T-cell (primary cell): Measurements from ENCODE around the gene SMIM21. TPM values are rescaled to one million over a fixed set of nuclear protein-coding genes. Genes with fewer than 3 reads are reported as not detected.

ENCODE experiments used
- ATAC-seq, 4 experiments: fragments of 200-7000 bp in 3 of 4; fragments of 150-1000 bp in 1 of 4; cut with Tn5 transposase; replicated peaks in 1 of 4; 1 replicate in 3 of 4; 2 replicates in 1 of 4; pipeline ENCODE4 v1.10.0; 2021; ENCODE audit warnings: moderate library complexity in 3 of 4, mild to moderate bottlenecking in 2 of 4, moderate number of reproducible peaks in 1 of 4
- CTCF ChIA-PET, 2 donors: fragments of 300-600 bp; sonication (Branson Sonifier 250); formaldehyde crosslinking; loops; one replicate each; lab custom pipeline; 2022; ENCODE audit warnings: antibody characterized with exemption in 2 of 2; lab: Charles Lee
- POLR2A ChIA-PET, 2 donors: fragments of 300-600 bp; sonication (Branson Sonifier 250); formaldehyde crosslinking; loops; one replicate each; lab custom pipeline; 2022; ENCODE audit warnings: antibody characterized with exemption in 2 of 2; lab: Charles Lee
- DNase-seq, 35 experiments: peaks; one replicate each; pipeline versions ENCODE4 v3.0.0 to v3.0.0-alpha.2; 2013 to 2023
- H3K27ac ChIP-seq: one replicate; pipeline ENCODE4 v1.5.1; 2013; ENCODE audit warnings: low read length
- H3K27me3 ChIP-seq, 2 experiments: replicated peaks in 1 of 2; 1 replicate in 1 of 2; 2 replicates in 1 of 2; pipeline versions ENCODE4 v1.6.1 to v1.7.0; 2013; ENCODE audit warnings: low read length in 1 of 2, mixed read lengths in 1 of 2; ENCODE audit not compliant: control insufficient read depth in 2 of 2, insufficient read depth in 2 of 2; ENCODE audit errors: extremely low read depth in 1 of 2
- H3K36me3 ChIP-seq, 2 donors: 1 replicate in 1 of 2; 2 replicates in 1 of 2; pipeline versions ENCODE4 v1.6.1 to v1.7.0; 2013; ENCODE audit warnings: low read length in 1 of 2; ENCODE audit not compliant: control insufficient read depth in 2 of 2, insufficient read depth in 1 of 2; ENCODE audit errors: extremely low read depth in 1 of 2
- H3K4me1 ChIP-seq, 2 experiments: 1 replicate in 1 of 2; 2 replicates in 1 of 2; pipeline versions ENCODE4 v1.6.1 to v1.7.0; 2013; ENCODE audit warnings: low read length in 2 of 2, mixed read lengths in 1 of 2; ENCODE audit not compliant: insufficient read depth in 2 of 2, control insufficient read depth in 1 of 2; ENCODE audit errors: extremely low read depth in 1 of 2
- H3K4me3 ChIP-seq, 2 donors: 1 replicate in 1 of 2; 2 replicates in 1 of 2; pipeline versions ENCODE4 v1.5.1 to v1.7.0; 2013; ENCODE audit warnings: mild to moderate bottlenecking in 2 of 2, low read length in 1 of 2, moderate library complexity in 1 of 2; ENCODE audit not compliant: control insufficient read depth in 1 of 2; ENCODE audit errors: extremely low read depth in 1 of 2
- H3K9me3 ChIP-seq: 2 replicates; pipeline ENCODE4 v1.7.0; 2013
- H3K27ac Mint-ChIP-seq, 2 donors: one replicate each; pipeline ENCODE4 v1.8.0; 2020 to 2021; ENCODE audit warnings: mild to moderate bottlenecking in 2 of 2, mixed read lengths in 2 of 2
- H3K27me3 Mint-ChIP-seq, 2 donors: one replicate each; pipeline ENCODE4 v1.8.0; 2021 to 2022; ENCODE audit warnings: mixed read lengths in 2 of 2
- H3K36me3 Mint-ChIP-seq: one replicate; pipeline ENCODE4 v1.8.0; 2021; ENCODE audit warnings: mixed read lengths
- H3K4me1 Mint-ChIP-seq, 3 donors: one replicate each; pipeline ENCODE4 v1.8.0; 2020 to 2022; ENCODE audit warnings: mixed read lengths in 3 of 3, mild to moderate bottlenecking in 1 of 3
- H3K4me3 Mint-ChIP-seq, 3 donors: one replicate each; pipeline ENCODE4 v1.8.0; 2020 to 2022; ENCODE audit warnings: mild to moderate bottlenecking in 3 of 3, mixed read lengths in 3 of 3, moderate library complexity in 3 of 3
- H3K9me3 Mint-ChIP-seq, 3 donors: one replicate each; pipeline ENCODE4 v1.8.0; 2020 to 2022; ENCODE audit warnings: mixed read lengths in 3 of 3
- WGBS: methylation state at CpG from one replicate; pipeline ENCODE4 v1.1.5; 2013; ENCODE audit warnings: missing lambda C conversion rate; ENCODE audit not compliant: insufficient coverage; 5-methylcytosine and 5-hydroxymethylcytosine counted together
- total RNA-seq, 35 experiments: library from RNA in 6 of 35; stranded (reverse) in 6 of 35; fragments of 120-200 nt in 1 of 35; gene quantifications; one replicate each; pipeline versions ENCODE4 v1.2.1 to v1.2.4 and lab custom pipeline; 2013 to 2026

The SMIM21 gene
- total RNA-seq, 5 donors from 2014 or later (not counting 1 experiment from before 2014, with no cell fraction given) = not detected

GRCh38 chr18:75376004-75376403, 51.5 kb downstream of the SMIM21 start:
- H3K9me3 Mint-ChIP-seq = no peaks in the 10 kb centered on the region
- H3K4me3 Mint-ChIP-seq = no peak overlapping the region

DNA sequence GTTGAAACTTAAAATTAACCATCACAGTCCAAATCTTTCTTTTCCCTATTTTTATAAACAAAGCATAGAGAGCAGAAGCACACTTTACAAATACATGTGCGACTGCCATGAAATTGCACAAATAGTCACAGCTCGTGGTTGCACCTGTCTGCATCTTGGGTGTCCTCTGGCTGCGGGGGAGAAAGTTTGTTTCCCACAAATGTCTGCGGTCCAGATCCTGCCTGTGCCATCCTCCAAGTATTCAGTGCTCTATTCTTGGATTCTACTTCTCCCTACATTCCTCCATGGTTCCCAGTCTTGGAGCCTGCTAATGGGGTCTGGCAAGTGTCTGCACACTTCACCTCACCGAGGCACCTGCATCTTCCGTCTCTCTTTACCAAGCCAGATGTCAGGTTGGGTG, 52.2 kb downstream of the SMIM21 start:
- no peak for ATAC-seq
- Histone ChIP-seq H3K27me3 (peaks cover 0 to 8% of the 10 kb centered on the region in 2 experiments), H3K4me3 (no peak overlapping the region), H3K36me3 (no peaks in the 10 kb centered on the region), H3K27ac (no peak overlapping the region), H3K4me1 (no peaks in the 10 kb centered on the region), H3K9me3 (no peaks in the 10 kb centered on the region)
- H3K36me3 Mint-ChIP-seq = no peaks in the 10 kb centered on the region
- 89% methylated on average over 6 of the region's 6 CpGs for WGBS
- H3K4me1 Mint-ChIP-seq = no peaks in the 10 kb centered on the region
- no peak for DNase-seq
- no peaks in the 10 kb centered on the region for H3K9me3 Mint-ChIP-seq
- H3K27me3 Mint-ChIP-seq = peaks cover 15 to 22% of the 10 kb centered on the region in 2 donors
- H3K4me3 Mint-ChIP-seq = no peak overlapping the region
- ChIA-PET POLR2A (no interaction called here), CTCF (no interaction called here)
- H3K27ac Mint-ChIP-seq = no peak overlapping the region

More at GRCh38 chr18:75376004-75376403, 51.5 kb downstream of the SMIM21 start:
- Histone ChIP-seq H3K4me1 (no peaks in the 10 kb centered on the region), H3K36me3 (no peaks in the 10 kb centered on the region), H3K4me3 (no peak overlapping the region), H3K9me3 (no peaks in the 10 kb centered on the region), H3K27ac (no peak overlapping the region), H3K27me3 (peaks cover 0 to 2% of the 10 kb centered on the region in 2 experiments)
- DNase-seq (no peak), ATAC-seq (no peak)
- WGBS = 81% methylated on average over 2 of the region's 3 CpGs
- ChIA-PET CTCF (no interaction called here), POLR2A (no interaction called here)
- no peaks in the 10 kb centered on the region for H3K36me3 Mint-ChIP-seq
- no peak overlapping the region for H3K27ac Mint-ChIP-seq
- no peaks in the 10 kb centered on the region for H3K4me1 Mint-ChIP-seq
- peaks cover 10 to 22% of the 10 kb centered on the region in 2 donors for H3K27me3 Mint-ChIP-seq

DNA sequence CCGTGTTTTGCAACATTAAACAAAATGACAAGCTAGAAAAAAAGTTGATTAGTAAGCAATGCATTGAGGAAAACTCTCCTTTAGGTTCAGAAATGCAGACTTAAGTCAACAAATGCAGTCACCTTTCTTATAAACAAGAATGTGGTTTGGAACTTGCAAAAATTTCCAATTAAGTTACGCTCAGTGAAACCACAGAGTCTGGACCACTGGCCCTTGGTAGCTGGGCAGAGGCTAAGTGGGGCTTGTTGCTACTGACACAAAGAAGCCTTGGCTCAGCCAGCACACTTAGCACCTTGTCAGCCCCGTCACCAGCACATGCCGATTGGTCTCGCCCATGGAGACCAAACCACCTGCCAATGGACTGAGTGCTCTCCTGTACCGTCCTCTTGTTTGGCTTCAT, 53.0 kb downstream of the SMIM21 start:
- DNase-seq (no peak), ATAC-seq (no peak)
- H3K27me3 Mint-ChIP-seq = peaks cover 15 to 18% of the 10 kb centered on the region in 2 donors
- H3K9me3 Mint-ChIP-seq = no peaks in the 10 kb centered on the region
- no peaks in the 10 kb centered on the region for H3K4me1 Mint-ChIP-seq
- no peaks in the 10 kb centered on the region for H3K4me1 ChIP-seq
- H3K27me3 ChIP-seq = peaks cover 0 to 9% of the 10 kb centered on the region in 2 experiments
- H3K9me3 ChIP-seq = no peaks in the 10 kb centered on the region
- H3K27ac ChIP-seq = no peak overlapping the region
- H3K36me3 Mint-ChIP-seq = no peaks in the 10 kb centered on the region
- no peak overlapping the region for H3K4me3 Mint-ChIP-seq
- no peaks in the 10 kb centered on the region for H3K36me3 ChIP-seq
- ChIA-PET POLR2A (no interaction called here), CTCF (no interaction called here)
- H3K27ac Mint-ChIP-seq = no peak overlapping the region
- no peak overlapping the region for H3K4me3 ChIP-seq
- WGBS = 82% methylated on average over 3 of the region's 6 CpGs

DNA sequence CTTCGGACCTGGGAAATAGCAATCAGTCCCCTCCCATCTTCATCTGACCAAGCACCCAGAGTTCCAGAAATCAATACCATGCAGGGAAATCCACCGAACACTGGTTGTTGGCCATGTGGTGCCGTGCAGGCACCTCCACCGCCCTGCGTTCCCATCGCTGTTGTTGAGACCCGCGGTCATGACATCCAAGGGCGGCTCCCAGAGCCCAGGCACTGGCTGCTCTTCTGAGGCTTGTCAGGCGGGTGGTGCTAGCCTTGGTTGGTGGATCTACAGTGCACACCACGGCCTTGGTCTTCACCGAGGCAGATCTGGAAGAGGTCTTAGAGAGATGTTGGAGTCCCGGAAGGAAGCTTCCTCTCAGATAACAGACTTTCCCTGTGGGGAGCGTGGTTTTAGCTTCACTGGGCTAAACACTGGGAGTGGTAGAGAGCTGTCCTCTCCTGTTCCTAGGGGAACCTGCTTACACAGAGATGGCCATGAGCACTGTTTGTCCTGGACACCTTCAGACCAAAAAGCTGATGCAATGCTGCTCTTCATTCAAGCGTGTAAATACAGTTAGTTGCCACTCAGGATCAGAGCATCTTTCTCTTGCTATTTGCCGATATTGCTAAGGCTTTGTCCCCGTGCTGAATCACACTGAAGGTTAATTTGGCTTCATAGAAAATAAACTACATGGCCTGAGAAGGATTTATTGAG, 58.3 kb downstream of the SMIM21 start:
- ATAC-seq (no peak), DNase-seq (no peak)
- ChIA-PET CTCF (no interaction called here), POLR2A (no interaction called here)
- H3K4me3 Mint-ChIP-seq = no peak overlapping the region
- no peak overlapping the region for H3K27ac ChIP-seq
- H3K4me1 ChIP-seq = no peaks in the 10 kb centered on the region
- WGBS = 93% methylated on average over 7 of the region's 17 CpGs
- H3K4me3 ChIP-seq = no peak overlapping the region
- no peaks in the 10 kb centered on the region for H3K36me3 Mint-ChIP-seq
- peaks cover 0 to 11% of the 10 kb centered on the region in 2 experiments for H3K27me3 ChIP-seq
- no peaks in the 10 kb centered on the region for H3K9me3 Mint-ChIP-seq
- H3K36me3 ChIP-seq = no peaks in the 10 kb centered on the region
- H3K27me3 Mint-ChIP-seq = peaks cover 12 to 15% of the 10 kb centered on the region in 2 donors
- no peaks in the 10 kb centered on the region for H3K9me3 ChIP-seq
- no peaks in the 10 kb centered on the region for H3K4me1 Mint-ChIP-seq
- H3K27ac Mint-ChIP-seq = no peak overlapping the region

DNA sequence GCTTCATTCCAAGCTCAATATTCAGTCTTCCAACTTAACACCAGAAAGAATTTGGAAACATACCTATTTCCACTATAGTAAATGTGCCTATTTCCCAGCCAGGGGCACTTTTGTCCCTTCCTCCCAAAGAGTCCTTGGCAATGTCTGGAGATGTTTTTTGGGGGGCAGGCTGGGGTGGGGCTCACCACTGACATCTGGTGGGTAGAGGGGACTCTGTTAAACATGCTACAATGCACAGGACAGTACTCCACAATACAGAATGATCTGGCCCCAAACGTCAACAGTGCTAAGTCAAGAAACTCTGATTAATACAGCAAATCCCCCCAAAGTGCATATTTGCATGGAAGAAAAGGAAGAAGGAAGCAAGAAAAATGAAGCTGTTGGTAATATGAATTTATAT, 61.7 kb downstream of the SMIM21 start:
- Mint-ChIP-seq H3K36me3 (no peaks in the 10 kb centered on the region), H3K9me3 (no peaks in the 10 kb centered on the region), H3K4me1 (no peaks in the 10 kb centered on the region), H3K27ac (no peak overlapping the region), H3K4me3 (no peak overlapping the region), H3K27me3 (peaks cover 4% of the 10 kb centered on the region in 2 donors)
- Histone ChIP-seq H3K27me3 (peaks cover 0 to 19% of the 10 kb centered on the region in 2 experiments), H3K27ac (no peak overlapping the region), H3K4me3 (no peak overlapping the region), H3K9me3 (no peaks in the 10 kb centered on the region), H3K36me3 (no peaks in the 10 kb centered on the region), H3K4me1 (no peaks in the 10 kb centered on the region)
- ATAC-seq (peak in 3 of 4 experiments; percentile 32 to 45 (median 42)), DNase-seq (peak in 14 of 35 experiments; percentile 2 to 39 (median 4))
- CTCF ChIA-PET = interaction anchor here in 1 of 2 donors (0.6 to 1.2 kb wide), 2 partner anchors 470 to 1169 kb away, joined by 3 to 7 read pairs; no protein-coding TSS in a partner anchor
- POLR2A ChIA-PET = no interaction called here
- WGBS = no CpG with 5 or more reads among the region's 1 CpG

- POLR2A ChIA-PET = no interaction called here
- H3K27me3 Mint-ChIP-seq = peaks cover 0 to 4% of the 10 kb centered on the region in 2 donors
- no peaks in the 10 kb centered on the region for H3K9me3 Mint-ChIP-seq
- H3K4me1 Mint-ChIP-seq = no peaks in the 10 kb centered on the region
- Histone ChIP-seq H3K27me3 (peaks cover 0 to 19% of the 10 kb centered on the region in 2 experiments), H3K4me1 (no peaks in the 10 kb centered on the region), H3K36me3 (no peaks in the 10 kb centered on the region), H3K4me3 (no peak overlapping the region), H3K9me3 (no peaks in the 10 kb centered on the region), H3K27ac (no peak overlapping the region)
- ATAC-seq (no peak), DNase-seq (no peak)
- H3K27ac Mint-ChIP-seq = no peak overlapping the region
- 78% methylated on average over 4 of the region's 7 CpGs for WGBS
- CTCF ChIA-PET = interaction anchor here (0.6 to 1.2 kb wide), 3 partner anchors 469 to 914 kb away, joined by 3 read pairs; no protein-coding TSS in a partner anchor
- no peaks in the 10 kb centered on the region for H3K36me3 Mint-ChIP-seq
- no peak overlapping the region for H3K4me3 Mint-ChIP-seq
Measured at GRCh38 chr18:75365254-75365629, 62.3 kb downstream of the SMIM21 start.
